Panc1 (cell line): Measurements from ENCODE around the gene CDRT15.

Source experiments
- CTCF ChIP-seq: fragments of 450-650 bp; IDR thresholded peaks from 2 replicates; pipeline ENCODE4 v1.5.1; 2017; ENCODE audit warnings: mild to moderate bottlenecking
- POLR2AphosphoS5 ChIP-seq: IDR thresholded peaks from 2 replicates; pipeline ENCODE4 v1.6.1; 2012; ENCODE audit warnings: mild to moderate bottlenecking, low read depth, low read length, moderate library complexity
- REST ChIP-seq, 2 experiments: IDR thresholded peaks; 2 replicates each; pipeline ENCODE4 v1.6.1; 2011 to 2012; ENCODE audit warnings: low read depth in 2 of 2, control low read depth in 1 of 2, low read length in 1 of 2, mild to moderate bottlenecking in 1 of 2, moderate library complexity in 1 of 2; ENCODE audit not compliant: insufficient read depth in 1 of 2
- SIN3A ChIP-seq: IDR thresholded peaks from 2 replicates; pipeline ENCODE4 v1.6.1; 2012; ENCODE audit warnings: low read depth, mild to moderate bottlenecking, low read length, moderate library complexity, borderline replicate concordance; ENCODE audit not compliant: insufficient read depth
- TCF7L2 ChIP-seq: IDR thresholded peaks from 2 replicates; pipeline ENCODE4 v1.6.1; 2011; ENCODE audit warnings: mild to moderate bottlenecking, low read depth, low read length, inconsistent platforms

- TF ChIP-seq CTCF, result no peak
- TF ChIP-seq REST (IDR thresholded peaks at IDR 0.05; ENCODE audit: insufficient read depth in 1 of 2, low read depth in 2 of 2, low read length in 1 of 2), result no peak
- TF ChIP-seq POLR2AphosphoS5, result no peak
- no peak for TF ChIP-seq SIN3A
- TF ChIP-seq TCF7L2, result no peak
Measured at GRCh38 chr17:14200354-14200753, 36.3 kb downstream of the CDRT15 start.
